K562 (cell line): ENCODE data around the gene PPRC1. TPM values are rescaled to one million over a fixed set of nuclear protein-coding genes. Genes with fewer than 3 reads are reported as not detected.

Experiments
- ATAC-seq: fragments of 200-7000 bp; cut with Tn5 transposase; 3 replicates; pipeline ENCODE4 v1.9.1; 2020; ENCODE audit warnings: moderate library complexity
- BruUV-seq: library from RNA; stranded (reverse); fragments of 400-500 nt; replicated peaks from 2 replicates; lab custom pipeline; 2021; lab: Mats Ljungman, UMichigan
- CTCF ChIA-PET: fragments of 300-600 bp; formaldehyde crosslinking; extraction: SDS; loops from one replicate; lab custom pipeline; 2021; ENCODE audit warnings: low intra/inter-chr PET ratio; lab: Yijun Ruan, JAX
- POLR2A ChIA-PET: fragments of 300-600, 350-650 bp; sonication (Branson Sonifier 250); formaldehyde crosslinking; extraction: SDS; loops from one replicate; lab custom pipeline; 2021; ENCODE audit warnings: antibody characterized with exemption, inconsistent platforms; lab: Yijun Ruan, JAX
- DNase-seq, 4 experiments: peaks; one replicate each; pipeline versions ENCODE4 v3.0.0 to v3.0.0-alpha.2; 2011 to 2018; ENCODE audit warnings: low spot score in 3 of 4, mixed read lengths in 3 of 4; ENCODE audit errors: extremely low read depth in 1 of 4
- FAIRE-seq: peaks from 2 replicates; lab custom pipeline; 2011; peaks lifted over from hg19 to GRCh38; lab: Jason Lieb, UNC
- H2AFZ ChIP-seq: 2 replicates; pipeline ENCODE4 v1.6.0; 2011; ENCODE audit warnings: low read depth, low read length, control low read depth, inconsistent platforms
- H3K27ac ChIP-seq: fragments of 200-600 bp; 3 replicates; pipeline ENCODE4 v1.8.0; 2011; ENCODE audit warnings: low read depth, mild to moderate bottlenecking, control low read depth, inconsistent platforms, low read length, moderate library complexity, mixed read lengths; ENCODE audit errors: extremely low read depth
- H3K27me3 ChIP-seq, 2 experiments: fragments of 300-600 bp in 1 of 2; 2 replicates in 1 of 2; 3 replicates in 1 of 2; pipeline versions ENCODE4 v1.6.0 to v1.8.0; 2011; ENCODE audit warnings: inconsistent platforms in 2 of 2, low read length in 2 of 2, mild to moderate bottlenecking in 1 of 2, mixed read lengths in 1 of 2, moderate library complexity in 1 of 2; ENCODE audit not compliant: control insufficient read depth in 2 of 2, insufficient read depth in 2 of 2
- H3K36me3 ChIP-seq: fragments of 300-600 bp; 3 replicates; pipeline ENCODE4 v1.8.0; 2011; ENCODE audit warnings: mild to moderate bottlenecking, low read length, inconsistent platforms; ENCODE audit not compliant: control insufficient read depth, insufficient read depth
- H3K4me1 ChIP-seq, 2 experiments: fragments of 200-600 bp in 1 of 2; replicated peaks in 1 of 2; 2 replicates in 1 of 2; 3 replicates in 1 of 2; pipeline versions ENCODE4 v1.5.1 to v1.8.0; 2011; ENCODE audit warnings: inconsistent platforms in 2 of 2, low read length in 2 of 2, mild to moderate bottlenecking in 1 of 2, mixed read lengths in 1 of 2, moderate library complexity in 1 of 2; ENCODE audit not compliant: control insufficient read depth in 2 of 2, insufficient read depth in 2 of 2
- H3K4me2 ChIP-seq: 2 replicates; pipeline ENCODE4 v1.6.1; 2011; ENCODE audit warnings: low read length, control low read depth, inconsistent platforms, mixed read lengths; ENCODE audit not compliant: insufficient read depth
- H3K4me3 ChIP-seq: fragments of 200-600 bp; sonication (generic), shearing (Covaris generic); 2 replicates; pipeline ENCODE4 v1.5.1; 2016; ENCODE audit warnings: control low read depth, inconsistent platforms
- H3K79me2 ChIP-seq: fragments of 200-600 bp; 3 replicates; pipeline ENCODE4 v1.8.0; 2011; ENCODE audit warnings: low read length, inconsistent platforms; ENCODE audit not compliant: control insufficient read depth, insufficient read depth
- H3K9ac ChIP-seq, 2 experiments: 2 replicates each; pipeline versions ENCODE4 v1.6.0 to v1.6.1; 2011; ENCODE audit warnings: low read depth in 2 of 2, low read length in 2 of 2, control low read depth in 1 of 2, inconsistent platforms in 1 of 2, mild to moderate bottlenecking in 1 of 2, mixed read lengths in 1 of 2; ENCODE audit not compliant: insufficient read depth in 1 of 2
- H3K9me1 ChIP-seq: one replicate; pipeline ENCODE4 v1.6.0; 2011; ENCODE audit warnings: inconsistent platforms, mild to moderate bottlenecking, low read length, moderate library complexity; ENCODE audit not compliant: control insufficient read depth, insufficient read depth
- H3K9me3 ChIP-seq: replicated peaks from 2 replicates; pipeline ENCODE4 v1.5.1; 2011; ENCODE audit warnings: low read depth, low read length, inconsistent platforms; ENCODE audit not compliant: control insufficient read depth, insufficient read depth
- H4K20me1 ChIP-seq: replicated peaks from 2 replicates; pipeline ENCODE4 v1.6.1; 2011; ENCODE audit warnings: low read length, inconsistent platforms, mixed read lengths; ENCODE audit not compliant: control insufficient read depth, insufficient read depth
- CBX3 ChIP-seq, 2 experiments: IDR thresholded peaks; 1 replicate in 1 of 2; 2 replicates in 1 of 2; pipeline ENCODE4 v1.6.1; 2012; ENCODE audit warnings: inconsistent platforms in 2 of 2, low read length in 2 of 2, borderline replicate concordance in 1 of 2, control low read depth in 1 of 2
- ERF ChIP-seq: fragments of 450-650 bp; formaldehyde crosslinking; IDR thresholded peaks from 2 replicates; pipeline ENCODE4 v1.4.0; 2020; ENCODE audit warnings: mild to moderate bottlenecking, mixed read lengths
- GABPB2 ChIP-seq: fragments of 250-450 bp; sonication (Bioruptor Pico); conservative IDR thresholded peaks from 2 replicates; pipeline ENCODE4 v1.5.1; 2021; ENCODE audit warnings: mild to moderate bottlenecking
- IRF2 ChIP-seq: sonication (generic); formaldehyde crosslinking; IDR thresholded peaks from 2 replicates; pipeline ENCODE4 v1.8.1; 2022; ENCODE audit warnings: mild to moderate bottlenecking, missing genetic modification reagents
- MCM5 ChIP-seq: fragments of 450-650 bp; IDR thresholded peaks from 2 replicates; pipeline ENCODE4 v1.6.1; 2016; ENCODE audit warnings: low read depth
- NKRF ChIP-seq: fragments of 450-650 bp; IDR thresholded peaks from 2 replicates; pipeline ENCODE4 v1.6.1; 2016; ENCODE audit warnings: borderline replicate concordance
- NUFIP1 ChIP-seq: fragments of 450-650 bp; IDR thresholded peaks from 2 replicates; pipeline ENCODE4 v1.6.1; 2018; ENCODE audit not compliant: partially characterized antibody
- POLR2G ChIP-seq: fragments of 200-400 bp; formaldehyde crosslinking; IDR thresholded peaks from 2 replicates; pipeline ENCODE4 v1.6.1; 2017; ENCODE audit warnings: low read depth, mild to moderate bottlenecking, antibody characterized with exemption, low read length, moderate library complexity
- RBFOX2 ChIP-seq: fragments of 200-400 bp; formaldehyde crosslinking; IDR thresholded peaks from 2 replicates; pipeline ENCODE4 v1.6.1; 2017; ENCODE audit warnings: low read depth, mild to moderate bottlenecking, low read length, moderate library complexity
- ZEB2 ChIP-seq: fragments of 450-650 bp; IDR thresholded peaks from 2 replicates; pipeline ENCODE4 v1.6.1; 2016
- ZNF436 ChIP-seq: fragments of 250-450, 450-650 bp; sonication (Bioruptor Pico); formaldehyde crosslinking; IDR thresholded peaks from 2 replicates; pipeline ENCODE4 v1.7.0; 2020; ENCODE audit warnings: mild to moderate bottlenecking
- ZNF57 ChIP-seq: fragments of 450-650 bp; formaldehyde crosslinking; IDR thresholded peaks from 2 replicates; pipeline ENCODE4 v1.4.0; 2020; ENCODE audit warnings: mild to moderate bottlenecking, moderate library complexity
- ZNF644 ChIP-seq: fragments of 200-800 bp; sonication (Bioruptor generic); IDR thresholded peaks from 2 replicates; pipeline ENCODE4 v1.6.1; 2016; ENCODE audit warnings: low read depth, missing genetic modification characterization, missing compliant biosample characterization
- ZNF695 ChIP-seq: fragments of 450-650 bp; formaldehyde crosslinking; IDR thresholded peaks from 2 replicates; pipeline ENCODE4 v1.4.0; 2020; ENCODE audit warnings: mild to moderate bottlenecking, moderate library complexity
- WGBS: fragments of 100-300 bp; shearing (Covaris generic); methylation state at CpG from one replicate; pipeline ENCODE4 v1.1.6; 2016; ENCODE audit warnings: low coverage, mixed read lengths; ENCODE audit not compliant: insufficient coverage; ENCODE audit errors: missing lambda C conversion rate; 5-methylcytosine and 5-hydroxymethylcytosine counted together
- in situ Hi-C: fragments of 300-500 bp; cut with MboI; formaldehyde crosslinking; loops from 4 replicates; pipeline ENCODE4 v1.15.0; 2018; ENCODE audit warnings: inconsistent platforms, mixed read lengths
- intact Hi-C: fragments of 100-400 bp; cut with micrococcal nuclease; formaldehyde crosslinking; loops from 2 replicates; pipeline ENCODE4 v1.14.2; 2022
- polyA plus RNA-seq, 8 experiments: library from polyadenylated mRNA; depleted of rRNA in 4 of 8; stranded (reverse) in 5 of 8; unstranded in 3 of 8; fragments of >200 nt; fragmentation: Nextera tagmentation in 2 of 8; fragmentation: Illumina TruSeq in 1 of 8; extraction: Ambion mirVana in 2 of 8; extraction: Trizol in 1 of 8; gene quantifications; 2 replicates each; pipeline versions ENCODE4 v1.2.1 to v1.2.3, GENCODE V29; 2011 to 2014; ENCODE audit warnings: inconsistent platforms in 1 of 8, missing spikeins in 1 of 8
- total RNA-seq, 7 experiments: library from RNA; depleted of rRNA in 6 of 7; stranded (reverse); fragments of >200 nt in 6 of 7; fragmentation: Illumina TruSeq in 2 of 7; extraction: Trizol in 2 of 7; gene quantifications; 2 replicates each; pipeline versions ENCODE4 v1.2.1 to v1.2.3, GENCODE V29; 2011 to 2021; ENCODE audit warnings: low replicate concordance in 1 of 7
- TF ChIP-seq, protein P1 (sequence below): sonication (generic); formaldehyde crosslinking; IDR thresholded peaks from 2 replicates; pipeline ENCODE4 v1.8.0; 2022; ENCODE audit warnings: mild to moderate bottlenecking, low read depth, missing genetic modification reagents
- TF ChIP-seq, protein P2 (sequence below): sonication (generic); formaldehyde crosslinking; IDR thresholded peaks from 2 replicates; pipeline ENCODE4 v1.8.0; 2022; ENCODE audit warnings: missing genetic modification reagents, mild to moderate bottlenecking, borderline replicate concordance

PPRC1 gene
- total and polyA plus RNA-seq, 9 of the 15 experiments (the other 6 are each of a cell fraction or from before 2014, with no cell fraction given): 8.5 to 47.1 (median 16.2) TPM

DNA sequence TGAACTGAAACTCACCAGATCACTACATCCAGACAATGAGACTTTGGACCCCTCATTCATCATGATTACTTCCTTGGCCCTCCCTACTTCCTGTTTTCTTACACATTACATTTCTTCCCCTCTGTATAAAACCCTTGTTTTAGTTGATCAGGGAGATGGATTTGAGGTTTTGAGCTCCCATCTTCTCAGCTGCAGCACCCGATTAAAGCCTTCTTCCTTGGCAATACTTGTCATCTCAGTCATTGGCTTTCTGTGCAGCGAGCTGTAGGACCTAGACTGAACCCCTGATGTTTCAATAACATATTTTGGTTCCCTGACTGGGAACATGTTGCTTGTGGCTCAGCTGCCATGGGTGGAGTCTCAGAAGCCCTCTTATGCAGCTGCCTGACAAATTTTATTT is 52.4 kb downstream of the PPRC1 start (continued):
- TF ChIP-seq ZNF436 (CRISPR knock-in tag): no peak

- CTCF ChIA-PET: no interaction called here
- 4% methylated on average over 9 of the region's 15 CpGs for WGBS
- no peak for TF ChIP-seq CBX3 (IDR thresholded peaks at IDR 0.05; ENCODE audit: borderline replicate concordance in 1 of 2, low read length in 2 of 2)
- TF ChIP-seq POLR2G: no peak
- no peak for TF ChIP-seq MCM5
- TF ChIP-seq NKRF: no peak
- no peak for TF ChIP-seq ZNF57
- no peak for TF ChIP-seq ZNF644 (tag)
- no peak for TF ChIP-seq NUFIP1
- no peak for TF ChIP-seq GABPB2 (CRISPR knock-in tag)
- TF ChIP-seq, protein P1, sequence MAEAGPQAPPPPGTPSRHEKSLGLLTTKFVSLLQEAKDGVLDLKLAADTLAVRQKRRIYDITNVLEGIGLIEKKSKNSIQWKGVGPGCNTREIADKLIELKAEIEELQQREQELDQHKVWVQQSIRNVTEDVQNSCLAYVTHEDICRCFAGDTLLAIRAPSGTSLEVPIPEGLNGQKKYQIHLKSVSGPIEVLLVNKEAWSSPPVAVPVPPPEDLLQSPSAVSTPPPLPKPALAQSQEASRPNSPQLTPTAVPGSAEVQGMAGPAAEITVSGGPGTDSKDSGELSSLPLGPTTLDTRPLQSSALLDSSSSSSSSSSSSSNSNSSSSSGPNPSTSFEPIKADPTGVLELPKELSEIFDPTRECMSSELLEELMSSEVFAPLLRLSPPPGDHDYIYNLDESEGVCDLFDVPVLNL (CRISPR knock-in tag): no peak
- no peak for TF ChIP-seq IRF2 (CRISPR knock-in tag)
- TF ChIP-seq RBFOX2: no peak
- TF ChIP-seq, protein P2, sequence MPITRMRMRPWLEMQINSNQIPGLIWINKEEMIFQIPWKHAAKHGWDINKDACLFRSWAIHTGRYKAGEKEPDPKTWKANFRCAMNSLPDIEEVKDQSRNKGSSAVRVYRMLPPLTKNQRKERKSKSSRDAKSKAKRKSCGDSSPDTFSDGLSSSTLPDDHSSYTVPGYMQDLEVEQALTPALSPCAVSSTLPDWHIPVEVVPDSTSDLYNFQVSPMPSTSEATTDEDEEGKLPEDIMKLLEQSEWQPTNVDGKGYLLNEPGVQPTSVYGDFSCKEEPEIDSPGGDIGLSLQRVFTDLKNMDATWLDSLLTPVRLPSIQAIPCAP (CRISPR knock-in tag): no peak
- no peak for TF ChIP-seq ZNF695 (CRISPR knock-in tag)
- TF ChIP-seq ERF (CRISPR knock-in tag): no peak
- no peak for TF ChIP-seq ZEB2
These were observed 53.1 kb downstream of the PPRC1 start for GRCh38 chr10:102185811-102186527.

More at GRCh38 chr10:102185811-102186527, 53.1 kb downstream of the PPRC1 start:
- no peaks in the 10 kb centered on the region for H4K20me1 ChIP-seq
- no TSS peak for BruUV-seq
- FAIRE-seq (no peak), DNase-seq (no peak), ATAC-seq (no peak)
- H3K79me2 ChIP-seq: no peaks in the 10 kb centered on the region
- POLR2A ChIA-PET: interaction anchor here (0.6 to 0.7 kb wide), 2 partner anchors 209 to 1119 kb away, joined by 3 read pairs; partner anchors contain the start of gene NFKB2
- H3K4me2 ChIP-seq: no peak overlapping the region
- H3K9me1 ChIP-seq: no peaks in the 10 kb centered on the region
- in situ Hi-C loops (no loop called here), intact Hi-C loops (no loop called here)
- no peaks in the 10 kb centered on the region; the same call in 1 of the 2 replicates for H3K9me3 ChIP-seq
- H3K36me3 ChIP-seq: no peaks in the 10 kb centered on the region
- no peaks in the 10 kb centered on the region for H3K4me1 ChIP-seq
- no peak overlapping the region for H3K27ac ChIP-seq
- H3K27me3 ChIP-seq: no peaks in the 10 kb centered on the region
- no peak overlapping the region for H3K4me3 ChIP-seq
- H3K9ac ChIP-seq: no peak overlapping the region
- H2AFZ ChIP-seq: no peak overlapping the region
